ENCODE data around the gene ZNF280C.

DNA sequence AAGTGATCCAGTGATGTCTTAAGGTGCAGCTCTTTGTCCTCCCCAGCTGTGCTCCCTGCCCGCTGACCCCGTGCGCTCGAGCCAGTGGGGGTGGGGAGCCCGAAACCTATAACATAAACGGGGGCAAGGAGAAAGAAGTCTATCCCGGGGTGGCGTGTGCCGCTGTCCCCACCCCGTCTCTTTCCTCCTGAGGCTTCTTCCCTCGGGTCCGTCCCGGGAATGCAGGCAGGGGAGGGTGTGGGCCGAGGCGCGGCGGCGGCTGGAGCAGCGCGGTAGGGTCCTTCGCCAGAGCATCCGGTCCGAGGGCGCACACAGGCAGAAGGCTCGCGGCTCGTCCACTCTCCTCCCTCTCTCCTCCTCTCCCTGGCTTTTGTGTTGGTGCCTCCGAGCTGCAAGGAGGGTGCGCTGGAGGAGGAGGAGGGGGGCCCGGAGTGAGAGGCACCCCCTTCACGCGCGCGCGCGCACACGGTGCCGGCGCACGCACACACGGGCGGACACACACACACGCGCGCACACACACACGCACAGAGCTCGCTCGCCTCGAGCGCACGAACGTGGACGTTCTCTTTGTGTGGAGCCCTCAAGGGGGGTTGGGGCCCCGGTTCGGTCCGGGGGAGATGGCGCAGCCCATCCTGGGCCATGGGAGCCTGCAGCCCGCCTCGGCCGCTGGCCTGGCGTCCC lies 97.1 kb downstream of the ZNF280C start, which contains the start of gene RAB33A:
- no peak for TF ChIP-seq EZH2 (IDR thresholded peaks at IDR 0.05; ENCODE audit: borderline replicate concordance, low read length)
- TF ChIP-seq, protein P1, sequence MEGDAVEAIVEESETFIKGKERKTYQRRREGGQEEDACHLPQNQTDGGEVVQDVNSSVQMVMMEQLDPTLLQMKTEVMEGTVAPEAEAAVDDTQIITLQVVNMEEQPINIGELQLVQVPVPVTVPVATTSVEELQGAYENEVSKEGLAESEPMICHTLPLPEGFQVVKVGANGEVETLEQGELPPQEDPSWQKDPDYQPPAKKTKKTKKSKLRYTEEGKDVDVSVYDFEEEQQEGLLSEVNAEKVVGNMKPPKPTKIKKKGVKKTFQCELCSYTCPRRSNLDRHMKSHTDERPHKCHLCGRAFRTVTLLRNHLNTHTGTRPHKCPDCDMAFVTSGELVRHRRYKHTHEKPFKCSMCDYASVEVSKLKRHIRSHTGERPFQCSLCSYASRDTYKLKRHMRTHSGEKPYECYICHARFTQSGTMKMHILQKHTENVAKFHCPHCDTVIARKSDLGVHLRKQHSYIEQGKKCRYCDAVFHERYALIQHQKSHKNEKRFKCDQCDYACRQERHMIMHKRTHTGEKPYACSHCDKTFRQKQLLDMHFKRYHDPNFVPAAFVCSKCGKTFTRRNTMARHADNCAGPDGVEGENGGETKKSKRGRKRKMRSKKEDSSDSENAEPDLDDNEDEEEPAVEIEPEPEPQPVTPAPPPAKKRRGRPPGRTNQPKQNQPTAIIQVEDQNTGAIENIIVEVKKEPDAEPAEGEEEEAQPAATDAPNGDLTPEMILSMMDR (IDR thresholded peaks at IDR 0.05; ENCODE audit: low read length), result no peak
